HG03558 (cell line): ENCODE data around the gene GBF1.
A peak's percentile ranks its signal among the peaks of the same experiment; 100 is the strongest.
"Not testable (repeated sequence)": the region's sequence is repeated elsewhere in the genome, so short reads cannot be mapped to it uniquely, and the experiment has no call there.

Source experiments
- ATAC-seq: cut with Tn5 transposase; IDR thresholded peaks from one replicate; pipeline ENCODE4 v1.9.1; 2021; ENCODE audit warnings: moderate number of reproducible peaks; ENCODE audit not compliant: unreplicated experiment; ENCODE audit errors: extremely low read depth

The GBF1 gene

DNA sequence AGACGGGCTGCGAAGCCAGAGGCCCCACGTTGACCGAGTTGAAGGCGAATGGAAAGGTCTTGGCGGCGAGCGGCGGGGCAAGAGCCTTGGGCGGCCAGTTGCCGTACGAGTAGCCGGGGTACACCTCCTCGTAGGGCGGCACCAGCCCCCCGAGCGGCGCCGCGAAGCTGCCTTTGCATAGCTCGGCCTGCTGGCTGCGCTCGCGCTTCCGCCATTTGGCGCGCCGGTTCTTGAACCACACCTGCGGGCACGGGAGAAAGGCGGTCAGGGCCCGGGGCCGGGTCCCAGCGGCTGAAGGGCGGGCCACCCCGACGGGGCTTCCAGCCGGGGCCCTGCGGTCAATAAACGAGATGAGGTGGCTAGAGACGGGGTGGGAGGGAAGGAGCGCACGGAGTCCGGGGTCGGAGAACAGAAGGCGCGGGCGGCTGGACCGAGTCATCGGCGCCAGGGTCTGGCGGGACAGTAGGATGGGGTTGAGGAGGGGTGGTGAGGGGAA lies 14.4 kb upstream of the GBF1 start:
- no peak for ATAC-seq

DNA sequence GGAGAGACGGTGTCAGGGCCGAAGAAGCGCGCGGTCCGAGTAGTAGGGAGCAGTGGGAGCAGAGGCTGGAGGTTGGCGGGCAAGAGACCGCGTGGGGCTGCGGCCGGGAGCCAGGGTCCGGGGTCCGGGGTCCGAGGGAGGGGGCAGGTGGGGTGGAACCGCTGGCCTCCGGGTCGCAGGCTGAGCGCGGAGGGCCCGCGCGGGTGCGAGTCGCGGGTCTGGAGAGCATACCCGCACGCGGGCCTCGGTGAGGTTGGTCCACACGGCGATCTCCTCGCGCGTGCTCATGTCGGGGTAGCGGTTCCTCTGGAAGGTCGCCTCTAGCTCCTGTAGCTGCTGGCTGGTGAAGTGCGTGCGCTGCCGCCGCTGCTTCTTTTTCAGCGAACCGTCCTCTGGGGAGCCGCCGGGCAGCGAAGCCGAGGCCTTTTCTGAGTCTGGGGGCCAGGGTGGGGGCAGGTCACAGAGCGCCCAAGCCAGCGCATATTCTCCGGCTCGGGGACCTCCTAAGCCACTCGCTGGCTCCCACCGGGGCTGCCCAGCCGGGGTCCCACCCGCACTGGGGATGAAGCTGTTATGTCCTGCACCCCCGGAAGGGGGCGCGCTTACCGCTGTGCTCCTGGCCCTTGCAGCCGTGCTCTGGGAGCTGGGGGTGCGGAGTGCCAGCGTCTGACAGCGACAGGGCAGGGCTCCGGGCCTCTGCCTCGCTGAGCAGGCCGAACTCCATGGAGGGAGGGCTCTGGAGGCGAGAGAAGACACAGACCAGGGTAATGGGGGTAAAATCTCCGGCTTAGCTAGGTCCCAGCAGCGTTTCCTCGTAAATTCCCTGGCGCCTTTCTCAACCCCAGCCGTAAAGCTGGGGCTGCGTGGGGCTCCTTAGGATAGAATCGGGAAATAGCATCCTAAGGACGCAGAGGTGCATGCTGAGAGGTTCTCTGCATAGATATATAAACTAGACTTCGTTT lies 13.7 kb upstream of the GBF1 start:
- ATAC-seq = no peak

- no peak for ATAC-seq
These were observed 11.3 kb upstream of the GBF1 start for GRCh38 chr10:102233997-102234396.

DNA sequence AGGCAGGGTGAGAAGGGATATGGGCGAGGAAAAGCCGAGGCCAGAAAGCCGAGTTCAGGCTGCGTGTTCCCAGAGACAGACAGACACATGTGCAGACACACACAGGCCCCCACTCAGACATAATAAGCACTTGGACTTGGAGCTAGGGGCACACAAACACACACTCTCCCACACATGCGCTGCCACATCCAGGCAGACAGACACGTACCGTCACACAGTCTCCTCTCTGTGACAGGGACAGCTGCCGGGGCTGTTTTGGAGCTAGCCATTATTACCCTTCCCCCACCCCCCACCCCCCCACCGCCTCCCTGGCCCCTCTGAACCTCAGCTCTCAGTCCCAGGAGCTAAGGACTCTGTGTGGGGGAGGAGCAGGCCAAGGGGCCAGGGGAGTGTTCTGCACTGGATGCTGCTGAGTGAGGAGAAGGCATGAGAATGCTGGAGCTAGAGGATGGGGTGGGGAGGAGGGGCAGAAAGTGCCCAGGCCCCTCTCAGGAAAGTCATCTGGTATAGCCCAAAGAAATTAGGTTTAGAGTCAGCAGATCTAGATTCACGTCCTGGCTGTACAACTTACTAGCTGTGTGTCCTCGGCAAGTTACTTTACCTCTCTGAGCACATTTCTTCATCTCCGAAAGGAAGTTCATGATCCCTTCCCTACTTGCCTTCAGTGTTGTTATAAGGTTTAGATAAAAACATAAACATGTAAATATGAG lies 10.3 kb upstream of the GBF1 start:
- ATAC-seq = no peak

DNA sequence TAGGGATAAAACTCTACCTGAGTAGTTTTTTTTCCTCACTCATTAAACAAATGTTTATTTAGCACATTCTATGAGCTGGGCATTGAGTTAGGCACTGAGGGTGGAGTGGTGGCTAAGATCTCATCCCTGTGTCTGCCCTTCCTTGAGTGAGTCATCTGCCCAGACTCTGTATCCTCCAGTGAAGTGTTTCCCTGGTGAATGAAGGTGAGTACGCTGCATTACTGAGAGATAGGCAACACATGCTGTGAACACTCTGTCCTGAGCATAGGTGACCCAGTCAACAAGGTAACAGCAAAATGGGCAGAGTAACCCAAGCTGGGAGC lies 9.8 kb upstream of the GBF1 start:
- ATAC-seq = no peak

DNA sequence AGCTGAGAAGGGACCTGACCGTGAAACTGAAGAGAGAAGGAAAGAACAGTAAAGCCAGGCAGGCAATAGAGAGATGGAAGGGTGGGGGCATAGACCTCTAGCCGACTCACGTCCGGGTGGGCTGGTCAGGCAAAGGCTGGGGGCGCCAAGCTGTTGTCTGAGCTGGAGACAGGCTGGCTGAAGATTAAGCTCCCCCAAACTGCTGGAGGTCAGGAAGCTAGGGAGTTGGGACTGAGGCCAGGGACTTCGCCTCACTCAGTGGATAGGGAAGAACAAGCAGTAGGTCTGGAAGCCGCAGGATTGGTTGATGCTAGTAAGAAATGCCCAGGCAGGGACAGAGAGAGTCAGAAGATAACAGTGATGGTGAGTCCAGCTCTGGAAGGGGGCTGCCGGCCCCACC lies 9.3 kb upstream of the GBF1 start:
- no peak for ATAC-seq

DNA sequence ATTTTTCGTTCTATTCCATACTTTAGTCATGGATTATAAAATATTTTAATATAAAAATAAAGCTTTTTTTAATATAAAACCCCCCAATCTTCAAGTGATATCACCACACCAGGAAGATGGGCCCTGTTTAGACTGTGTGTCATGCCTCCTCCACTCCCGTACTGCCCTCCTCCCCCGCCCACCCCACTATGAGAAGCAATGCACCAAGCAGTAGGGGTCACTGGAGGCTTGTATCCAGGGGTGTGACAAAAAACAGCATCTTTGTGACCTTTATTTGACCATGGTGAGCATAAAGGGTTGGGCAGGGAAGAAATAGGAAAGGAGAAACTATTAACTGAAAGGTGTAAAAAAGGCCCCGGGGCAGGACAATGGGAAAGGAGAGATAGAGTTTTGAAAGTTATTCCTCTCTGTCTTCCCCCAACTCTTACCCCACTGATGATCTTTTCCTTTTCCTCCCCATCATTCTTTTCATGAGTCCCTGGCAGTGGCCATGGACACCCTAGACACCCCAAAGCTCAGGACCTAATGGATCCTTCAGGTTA lies 7.5 kb upstream of the GBF1 start:
- no peak for ATAC-seq

DNA sequence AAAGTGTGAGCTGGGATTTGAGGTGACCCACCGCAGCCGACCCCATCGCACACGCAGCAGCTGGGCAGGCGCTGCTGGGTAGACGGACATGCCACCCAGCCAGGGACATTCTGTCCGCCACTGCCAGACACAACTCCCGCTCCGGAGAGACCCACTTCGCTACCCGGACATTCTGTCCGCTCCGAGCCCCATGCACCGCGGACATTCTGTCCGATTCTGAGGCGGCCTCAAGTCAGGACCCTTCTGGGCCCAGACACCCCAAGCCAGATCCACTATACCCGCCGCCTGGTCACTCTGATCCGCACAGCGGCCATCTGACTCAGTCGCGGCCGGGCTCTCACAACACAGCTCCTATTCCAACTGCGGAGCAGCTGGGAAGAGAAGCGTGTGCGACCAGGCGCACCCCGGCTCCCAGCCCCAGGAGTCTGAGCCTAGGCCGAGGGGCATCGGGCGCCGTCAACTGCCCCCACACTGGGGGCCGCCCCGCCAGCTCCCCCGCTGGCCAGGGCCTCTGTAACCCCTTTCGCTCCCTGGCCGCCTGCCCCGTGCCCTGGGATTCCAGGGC lies 4.8 kb upstream of the GBF1 start:
- ATAC-seq = no peak

DNA sequence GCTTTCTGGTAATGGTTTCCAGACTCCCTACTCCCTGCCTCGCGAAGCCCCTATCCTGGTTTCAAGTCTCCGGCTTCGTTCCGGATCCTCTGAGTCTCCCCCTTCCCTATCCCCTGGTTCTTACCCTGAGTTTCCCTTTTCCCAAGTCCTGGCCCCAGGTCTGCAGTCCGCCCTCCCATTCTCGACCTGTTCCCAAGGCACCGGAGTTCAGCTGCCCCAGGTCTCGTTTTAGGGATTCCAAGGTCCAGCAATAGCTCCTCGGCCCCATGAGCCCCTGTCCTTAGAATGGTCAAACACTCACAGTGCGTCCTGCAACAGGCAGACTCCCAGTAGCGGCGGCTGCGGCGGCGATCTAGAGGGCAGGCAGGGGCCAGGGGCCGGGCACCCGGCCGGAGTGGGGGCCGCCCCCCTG lies 4.3 kb upstream of the GBF1 start:
- no peak for ATAC-seq

GRCh38 chr10:102241444-102242117 lies 3.8 kb upstream of the GBF1 start, which contains the start of gene PITX3:
PITX3 (minus strand) TSS chr10:102241512; CDS start chr10:102232080, 9,432 bp downstream.
- ATAC-seq = peak; percentile 23

- no peak for ATAC-seq
These were observed 3.2 kb upstream of the GBF1 start for GRCh38 chr10:102242118-102242485.

DNA sequence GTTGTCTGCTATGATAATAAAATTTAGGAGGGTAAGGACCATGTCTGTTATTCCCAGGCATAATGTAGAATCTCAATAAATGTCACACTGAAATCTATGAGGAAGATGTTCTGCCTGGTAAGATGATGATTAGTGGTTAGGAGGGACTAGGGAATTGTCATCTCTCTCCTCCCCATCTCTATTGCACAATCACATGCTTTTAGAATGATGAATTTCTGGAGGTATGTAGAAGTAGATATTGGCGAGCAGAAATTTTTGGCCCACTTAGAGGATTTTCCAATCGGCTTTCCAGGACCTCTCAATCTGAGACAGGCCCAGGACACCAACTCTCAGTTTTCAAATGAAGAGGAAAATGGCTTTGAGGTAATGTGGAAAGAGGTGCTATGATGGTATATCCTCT lies 2.0 kb upstream of the GBF1 start:
- no peak for ATAC-seq

- no peak for ATAC-seq
These were observed 560 bp downstream of the GBF1 start for GRCh38 chr10:102245932-102246251.

DNA sequence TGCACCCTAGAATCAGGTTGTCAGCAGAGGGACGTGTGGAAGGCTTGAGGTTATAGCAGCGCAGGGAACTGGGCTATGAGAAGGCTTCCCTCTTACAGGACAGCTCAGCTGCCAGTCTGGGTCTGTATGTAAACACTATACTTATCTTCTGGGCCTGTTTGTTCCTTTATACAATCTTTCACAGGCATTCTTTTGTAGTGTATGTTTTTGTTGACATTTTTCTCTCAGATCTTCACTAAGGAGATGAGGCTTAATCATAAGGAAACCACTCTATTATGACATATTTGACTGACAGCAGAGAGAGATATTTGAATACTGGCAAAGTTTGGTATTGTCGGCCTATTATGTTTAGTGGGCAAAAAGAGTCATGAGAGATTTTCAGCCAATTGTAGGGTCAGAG lies 929 bp downstream of the GBF1 start:
- ATAC-seq = no peak

GRCh38 chr10:102247734-102248133 lies 2.4 kb downstream of the GBF1 start:
- ATAC-seq = no peak

DNA sequence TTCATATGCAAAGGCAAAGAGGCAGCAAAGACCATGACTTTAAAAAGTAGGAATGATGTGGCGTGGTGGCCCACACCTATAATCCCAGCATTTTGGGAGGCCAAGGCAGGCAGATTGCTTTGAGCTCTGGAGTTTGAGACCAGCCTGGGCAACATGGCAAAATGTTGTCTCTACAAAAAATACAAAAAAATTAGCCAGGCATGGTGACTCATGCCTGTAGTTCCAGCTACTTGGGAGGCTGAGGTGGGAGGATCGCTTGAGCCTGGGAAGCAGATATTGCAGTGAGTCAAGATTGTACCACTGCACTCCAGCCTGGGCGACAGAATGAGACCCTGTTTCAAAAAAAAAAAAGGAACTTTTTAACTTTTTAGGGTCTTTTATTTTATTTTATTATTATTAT lies 7.2 kb downstream of the GBF1 start:
- not testable (repeated sequence) for ATAC-seq

GRCh38 chr10:102254426-102254825 lies 9.1 kb downstream of the GBF1 start:
- no peak for ATAC-seq

- ATAC-seq = no peak
These were observed 10.1 kb downstream of the GBF1 start for GRCh38 chr10:102255404-102255803.

DNA sequence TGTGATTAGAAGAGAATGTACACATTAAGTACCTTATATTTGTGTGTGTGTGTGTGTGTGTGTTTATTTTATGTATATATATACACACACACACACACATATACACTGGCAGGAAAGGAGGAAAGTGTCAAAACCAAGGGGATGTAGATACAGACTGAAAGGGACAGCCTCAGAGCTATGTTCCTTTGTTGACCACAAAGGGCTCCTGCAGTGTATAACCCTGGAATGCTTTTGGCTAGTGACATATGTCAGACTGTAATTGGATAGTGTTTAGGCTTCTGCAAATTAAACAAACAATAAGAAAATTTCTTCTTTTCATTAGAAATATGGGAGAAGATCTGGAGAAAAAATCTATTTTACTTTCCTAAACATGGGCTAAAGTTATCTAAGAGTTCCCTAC lies 15.9 kb downstream of the GBF1 start:
- ATAC-seq = no peak

- ATAC-seq = no peak
These were observed 16.5 kb downstream of the GBF1 start for GRCh38 chr10:102261842-102262241.
